SW480 (cell line): ENCODE data around the gene LNX1.
"Not testable (repeated sequence)": the region's sequence is repeated elsewhere in the genome, so short reads cannot be mapped to it uniquely, and the experiment has no call there.

Source experiments
- DNase-seq: peaks from one replicate; pipeline ENCODE4 v3.0.0-alpha.2; 2016; ENCODE audit warnings: low spot score

The LNX1 gene

DNA sequence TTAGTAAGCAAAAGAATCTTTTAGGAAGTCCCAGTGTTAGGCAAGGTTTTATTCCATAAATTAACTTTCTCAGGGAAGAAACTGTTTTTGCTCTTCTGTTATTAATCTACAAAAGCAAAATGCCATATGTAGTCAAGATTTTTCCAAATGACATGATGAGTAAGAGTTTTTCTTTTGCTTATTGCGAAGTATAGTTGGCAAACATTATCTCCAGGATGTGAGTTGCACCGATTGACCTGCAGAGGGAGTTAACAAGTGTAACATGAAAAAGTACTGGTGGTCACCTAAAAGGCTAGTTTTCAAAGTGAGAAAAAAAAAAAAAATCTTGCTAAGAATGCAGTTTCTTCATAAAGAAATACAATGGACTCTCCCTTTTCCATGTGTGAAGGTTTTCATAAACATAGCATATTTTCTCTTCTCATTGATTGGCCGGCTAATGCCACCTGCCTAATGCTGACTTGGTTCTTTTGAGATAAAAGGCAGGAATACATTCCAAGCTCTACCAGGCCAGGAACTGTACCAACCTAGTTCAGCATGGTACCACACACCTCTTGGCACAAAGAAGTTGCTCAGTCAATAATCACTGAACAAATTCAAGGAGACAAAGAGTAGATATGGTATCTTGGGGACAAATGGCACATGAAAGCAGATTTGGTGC, 100.2 kb downstream of the LNX1 start:
- peak; percentile 36 for DNase-seq

DNA sequence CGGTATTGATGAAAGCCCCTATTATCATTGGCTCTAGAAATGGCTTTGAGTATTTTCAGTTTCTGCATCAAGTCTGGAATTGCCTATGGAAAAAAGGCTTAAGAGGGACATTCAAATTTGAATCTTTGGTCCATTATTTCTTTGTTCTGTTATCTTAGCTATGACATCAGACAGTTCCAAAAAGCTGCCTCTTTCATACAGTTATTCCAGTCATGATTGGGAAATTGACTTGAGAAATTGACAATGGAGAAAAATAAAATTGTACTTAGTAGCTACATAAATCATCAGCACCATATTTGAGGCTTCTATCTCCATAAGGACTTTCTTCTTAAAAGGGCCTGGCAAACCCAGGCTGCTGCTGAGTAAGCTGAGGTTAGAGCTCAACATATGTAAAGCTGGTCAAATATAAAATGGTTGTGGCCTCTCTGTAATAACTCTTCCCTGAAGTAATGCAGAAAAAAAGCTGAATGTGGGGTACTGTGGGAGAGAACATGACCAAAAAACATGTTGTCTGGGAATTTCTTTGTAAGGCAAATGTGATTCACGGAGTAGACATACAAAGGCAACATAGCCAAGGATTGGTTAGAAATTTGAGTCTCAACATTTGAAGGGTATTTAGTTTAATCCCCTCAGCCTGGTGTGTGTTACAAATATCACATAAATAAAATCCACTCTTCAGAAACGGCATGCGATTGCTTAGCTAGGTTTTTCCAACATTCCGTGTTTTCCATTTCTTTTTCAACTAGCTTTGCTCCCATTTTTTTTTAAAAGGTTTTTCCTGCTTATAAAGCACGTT, 100.9 kb downstream of the LNX1 start:
- DNase-seq, result no peak

DNA sequence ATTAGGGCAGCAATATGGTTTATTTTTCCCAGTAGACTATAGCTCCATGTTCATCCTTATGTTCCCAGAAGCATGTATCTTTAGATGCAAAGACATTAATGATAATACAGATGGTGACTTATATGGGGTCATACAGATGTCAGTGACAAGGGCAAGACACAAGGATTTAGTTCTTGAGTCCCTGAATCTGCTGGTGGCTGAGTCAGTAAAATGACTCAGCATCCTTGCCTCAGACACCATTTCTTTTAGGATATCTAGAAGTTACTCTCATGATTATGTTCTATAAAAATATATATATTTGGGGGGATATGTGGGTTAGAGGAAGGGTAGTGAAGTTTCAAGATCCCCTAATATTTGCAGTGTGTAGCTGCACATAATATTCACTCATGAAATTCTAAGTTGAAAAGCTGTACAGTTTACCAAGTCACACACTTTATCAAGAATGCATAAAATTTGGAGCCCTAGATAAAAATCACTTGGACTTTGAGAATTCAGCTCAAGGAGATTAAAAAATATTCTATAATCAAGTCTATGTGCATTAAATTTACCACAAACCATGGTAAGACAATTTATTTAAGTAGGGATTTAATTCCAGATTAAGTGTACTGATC, 101.9 kb downstream of the LNX1 start:
- no peak for DNase-seq

DNA sequence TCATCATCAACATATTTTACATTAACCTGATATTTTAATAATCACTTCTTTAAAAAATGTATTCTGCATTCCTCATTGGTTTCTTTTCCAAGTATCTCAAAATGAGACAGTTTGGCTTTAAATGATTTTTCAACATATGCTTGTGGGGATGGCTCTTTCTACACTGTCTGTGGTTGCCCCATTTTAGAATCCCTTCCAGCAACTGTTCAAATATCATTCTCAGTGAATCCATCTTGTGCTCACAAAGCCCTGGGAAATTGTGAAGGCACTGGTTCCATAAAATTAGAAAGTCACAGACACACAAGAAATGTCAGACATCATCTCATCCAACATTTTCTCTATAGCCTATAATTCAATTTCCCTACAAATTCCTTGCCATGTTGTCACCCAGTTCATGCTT, 103.5 kb downstream of the LNX1 start:
- DNase-seq, result no peak

DNA sequence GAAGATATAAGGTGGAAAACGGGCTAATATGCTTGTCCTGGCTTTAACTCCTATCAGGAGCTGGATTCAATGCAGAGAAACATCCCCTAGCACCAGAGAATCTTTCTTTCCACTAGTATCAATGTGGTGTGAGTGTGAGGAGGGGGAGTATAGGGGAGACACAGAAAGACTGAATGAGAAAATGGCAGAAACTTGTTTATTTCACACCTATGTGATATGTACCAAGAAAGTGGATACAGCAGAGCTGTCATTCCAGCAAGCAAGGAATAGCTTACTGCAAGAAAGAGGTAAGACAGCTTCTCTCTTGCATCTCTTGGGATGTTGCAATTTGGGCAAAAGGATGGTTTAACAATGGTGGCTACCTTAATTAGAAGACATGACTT, 105.6 kb downstream of the LNX1 start:
- no peak for DNase-seq

DNA sequence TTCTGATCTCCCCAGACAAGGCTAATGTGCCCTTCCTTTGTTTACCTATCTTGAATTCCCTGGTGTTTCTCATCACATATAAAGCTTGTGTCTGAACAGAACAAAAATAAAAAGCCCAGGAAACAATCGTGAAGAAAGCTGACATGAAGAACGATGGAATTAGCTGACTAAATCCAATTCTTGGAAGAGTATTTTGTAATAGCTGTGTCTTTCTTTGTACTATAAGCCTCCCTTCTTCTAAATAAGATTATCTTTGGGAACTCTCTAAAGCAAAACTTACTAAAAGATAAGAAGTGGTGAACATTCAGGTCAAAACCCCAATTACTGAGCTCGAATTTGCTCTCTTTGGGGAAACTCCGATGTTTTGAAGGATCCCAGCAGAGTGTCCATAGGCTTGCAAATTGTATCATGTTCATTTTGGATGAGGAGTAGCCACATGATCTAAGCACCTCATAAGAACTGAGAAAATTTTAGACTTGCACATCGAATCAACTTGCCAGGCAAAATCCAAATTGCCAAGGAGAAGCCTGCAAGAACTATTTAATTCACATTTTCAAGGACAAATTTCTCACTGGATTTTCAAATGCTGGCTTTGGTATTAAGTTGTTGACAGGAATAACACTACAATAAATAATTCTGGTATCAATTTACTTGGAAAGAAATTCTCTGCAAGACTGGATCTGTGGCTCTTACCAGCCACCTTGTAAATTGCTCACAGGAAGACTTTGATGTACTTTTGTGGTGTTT, 106.2 kb downstream of the LNX1 start:
- no peak for DNase-seq

DNA sequence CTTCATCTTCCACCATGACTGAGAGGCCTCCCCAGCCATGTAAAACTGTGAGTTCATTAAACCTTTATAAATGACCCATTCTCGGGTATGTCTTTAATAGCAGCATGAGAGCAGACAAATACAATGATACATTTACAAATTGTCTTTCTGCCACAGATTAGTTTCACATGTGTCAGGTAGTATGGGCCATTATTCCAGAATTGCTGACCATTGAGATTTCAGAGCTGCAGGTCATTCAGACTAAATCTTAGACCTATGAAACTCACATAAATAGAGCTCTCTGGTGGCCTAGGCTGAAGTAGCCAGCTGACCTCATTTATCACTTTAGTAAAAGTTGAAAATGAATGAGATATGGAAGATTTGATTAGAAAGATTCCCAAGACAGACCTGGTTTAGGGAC, 108.0 kb downstream of the LNX1 start:
- no peak for DNase-seq

DNA sequence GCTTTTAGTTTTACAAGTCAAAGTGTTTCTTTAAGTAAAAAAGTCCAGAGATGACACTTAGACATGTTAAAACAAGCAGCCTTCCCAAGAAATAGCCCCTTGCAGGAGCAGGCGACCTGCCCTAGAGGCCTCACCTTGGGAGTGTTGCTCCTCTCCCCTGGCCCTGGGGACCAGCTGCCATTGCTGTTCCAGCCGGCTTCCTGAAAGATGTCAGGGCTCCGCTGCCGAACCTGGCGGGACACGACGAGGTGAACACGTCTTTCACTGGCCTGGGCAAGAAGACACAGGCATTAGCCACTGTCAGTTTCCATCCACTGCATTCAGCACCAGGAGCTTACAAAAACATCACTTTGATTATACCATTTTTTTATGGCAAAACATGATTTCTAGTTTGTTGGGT, 109.7 kb downstream of the LNX1 start:
- DNase-seq, result no peak

DNA sequence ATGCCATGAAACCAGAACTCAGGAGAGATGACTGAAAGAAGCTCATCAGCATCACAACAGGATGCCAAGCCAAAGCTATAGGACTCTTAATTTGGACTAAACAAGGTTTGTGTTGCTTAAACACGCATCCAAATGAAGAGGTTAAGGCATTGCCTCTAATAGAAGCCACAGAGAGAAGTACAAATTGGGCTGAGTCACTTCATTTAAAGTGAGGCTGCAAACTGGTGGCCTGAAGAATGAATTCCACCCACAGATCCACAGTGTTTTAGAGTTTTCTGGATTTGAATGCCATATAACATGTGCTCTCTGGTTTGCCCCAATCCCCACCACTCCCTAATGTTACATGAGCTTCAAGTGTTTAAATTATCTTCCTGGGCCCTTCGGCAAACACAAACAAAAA, 110.4 kb downstream of the LNX1 start:
- DNase-seq, result no peak

DNA sequence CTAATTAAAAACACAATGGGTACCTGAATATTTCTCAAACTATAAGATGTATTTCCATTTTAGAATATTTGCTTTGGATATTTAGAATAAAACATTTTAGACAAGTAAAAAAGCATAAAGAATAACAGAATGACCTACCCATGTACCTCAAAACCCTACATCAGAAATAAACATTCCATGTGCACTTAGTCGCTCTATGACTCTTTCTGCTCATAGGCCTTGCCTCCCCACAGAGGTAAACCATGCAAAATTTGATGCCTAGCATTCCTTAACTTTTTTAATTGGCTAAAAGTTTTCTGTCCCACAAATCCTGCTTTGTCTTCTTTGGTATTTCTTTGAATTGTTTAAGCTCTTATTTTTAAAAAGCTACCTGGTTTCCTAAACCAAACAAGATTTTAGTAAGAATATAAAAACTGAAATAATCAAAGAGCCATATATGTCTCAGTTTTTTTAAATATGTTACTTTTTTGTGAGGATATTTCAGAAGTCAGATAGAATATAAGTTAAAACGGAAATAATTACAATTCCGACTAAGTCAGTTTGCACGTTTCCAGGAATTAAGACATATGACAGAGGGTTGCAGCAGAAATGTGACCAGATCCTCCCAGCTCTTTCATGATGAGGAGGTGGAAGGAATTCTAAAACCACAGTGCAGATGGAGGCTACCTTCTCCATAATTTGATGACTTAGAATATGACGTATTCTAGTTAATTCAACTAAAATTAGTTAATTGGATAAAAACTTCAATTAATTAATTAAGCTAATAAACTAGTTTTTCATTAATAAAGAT, 111.4 kb downstream of the LNX1 start:
- no peak for DNase-seq

DNA sequence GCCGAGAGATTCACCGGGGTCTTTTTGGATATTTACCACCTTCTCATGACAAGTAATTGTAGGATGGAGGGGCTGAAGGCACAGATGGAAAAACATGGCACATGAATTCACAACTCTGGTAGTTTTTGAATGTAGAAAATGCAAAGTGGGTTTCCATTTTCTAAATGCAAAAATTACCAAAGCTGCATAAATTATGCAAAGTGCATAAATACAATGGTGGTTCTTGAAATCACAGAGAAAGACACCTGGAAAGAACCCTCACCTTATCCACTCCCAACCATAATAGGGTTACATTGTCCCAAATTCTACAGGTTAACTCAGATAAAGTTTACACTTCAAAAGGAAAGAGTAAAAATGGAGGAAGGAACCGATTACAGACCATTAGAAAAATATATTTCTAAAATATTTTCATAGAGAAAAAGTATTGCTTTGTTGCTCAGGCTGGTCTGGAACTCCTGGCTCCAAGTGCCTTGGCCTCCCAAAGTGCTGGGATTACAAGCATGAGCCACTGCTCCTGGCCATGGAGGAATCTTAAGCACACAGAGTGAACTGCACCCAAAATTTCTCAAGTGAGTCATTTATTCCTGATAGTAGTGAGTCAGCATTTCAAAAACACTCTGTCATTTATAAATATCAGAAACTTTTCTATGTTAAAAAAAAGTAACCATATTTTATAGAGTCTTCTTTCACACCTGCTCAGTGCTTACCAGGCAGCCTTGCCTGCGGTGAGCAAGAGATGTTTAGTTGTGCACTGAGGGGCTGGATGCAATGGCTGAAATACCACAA, 112.4 kb downstream of the LNX1 start:
- DNase-seq, result no peak

DNA sequence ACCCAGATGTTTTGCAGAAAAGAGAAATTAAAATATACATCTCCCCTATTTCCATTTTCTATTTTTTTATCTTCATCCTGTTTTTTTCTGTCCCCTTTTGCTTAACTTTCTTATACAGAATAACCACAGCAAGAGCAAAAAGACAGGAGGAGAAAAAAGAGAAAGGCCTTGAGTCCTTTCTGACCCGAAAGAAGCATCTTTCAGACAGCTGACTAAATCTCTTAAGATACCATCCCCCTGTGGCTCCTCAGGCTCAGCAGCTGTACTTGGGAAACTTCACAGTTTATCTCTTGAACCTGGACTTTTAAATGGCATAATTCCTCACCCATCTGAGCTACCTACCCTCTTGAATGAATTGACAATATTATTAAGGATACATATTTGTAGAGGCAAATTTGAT, 113.7 kb downstream of the LNX1 start:
- DNase-seq, result no peak

DNA sequence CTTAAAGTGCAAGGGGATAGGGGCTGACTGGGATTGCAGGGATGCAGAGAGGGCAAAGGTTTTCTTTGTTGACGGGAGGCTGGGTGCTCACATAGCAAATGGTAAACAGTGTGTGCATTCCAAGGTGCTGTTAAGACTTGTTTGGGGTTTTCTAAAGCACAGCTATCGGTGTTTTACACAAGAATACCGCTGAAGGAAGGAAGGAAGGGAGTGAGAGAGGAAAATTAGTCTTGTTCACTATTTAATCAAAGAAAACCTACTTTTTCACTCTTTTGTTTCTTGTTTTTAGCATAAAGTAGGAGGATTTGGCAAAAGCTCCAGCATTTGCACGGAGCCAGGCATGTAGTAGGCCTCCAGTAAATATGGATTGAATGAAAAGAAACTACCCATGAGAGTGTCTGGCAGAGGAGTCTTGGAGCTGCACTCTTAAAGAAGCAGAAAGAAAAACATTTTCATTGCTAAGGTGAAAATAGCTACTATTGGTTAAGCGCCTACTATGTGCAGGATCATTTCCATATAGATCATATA, 114.2 kb downstream of the LNX1 start:
- no peak for DNase-seq

DNA sequence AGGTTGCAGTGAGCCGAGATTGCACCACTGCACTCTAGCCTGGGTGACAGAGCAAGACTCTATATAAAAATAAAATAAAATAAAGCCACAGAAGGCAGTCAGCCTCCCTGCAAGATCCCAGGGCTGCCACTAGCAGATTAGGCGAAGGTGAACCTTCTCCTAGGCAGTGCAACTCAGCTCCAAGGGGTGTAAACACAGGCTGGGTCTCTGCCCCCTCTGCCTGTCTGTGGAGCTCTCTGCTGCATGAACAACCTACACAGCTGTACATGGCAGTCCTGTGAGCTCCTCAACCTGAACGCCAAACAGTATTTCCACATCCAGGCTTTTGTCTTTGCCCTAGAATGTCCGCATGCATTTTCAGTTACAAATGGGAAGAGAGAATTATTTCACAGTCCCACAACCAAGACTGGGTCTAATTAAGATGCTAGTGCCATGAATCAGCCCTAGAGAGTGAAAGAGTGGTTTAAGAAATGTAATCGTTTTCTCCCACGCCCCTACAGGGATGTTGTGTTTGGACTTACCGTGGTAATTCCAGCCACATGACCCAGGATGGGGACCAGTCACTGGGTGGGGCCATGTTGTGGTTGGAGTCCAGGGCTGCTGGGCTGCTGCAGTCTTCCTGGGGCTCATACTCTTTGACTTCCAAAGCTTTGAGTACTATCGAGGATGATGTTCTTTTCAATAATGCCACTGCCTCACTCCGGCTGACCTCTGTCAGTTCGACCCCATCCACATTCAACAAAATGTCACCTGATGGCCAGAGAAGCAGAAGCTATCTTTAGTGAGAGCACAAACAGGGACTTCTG, 114.9 kb downstream of the LNX1 start:
- peak; percentile 37 for DNase-seq

DNA sequence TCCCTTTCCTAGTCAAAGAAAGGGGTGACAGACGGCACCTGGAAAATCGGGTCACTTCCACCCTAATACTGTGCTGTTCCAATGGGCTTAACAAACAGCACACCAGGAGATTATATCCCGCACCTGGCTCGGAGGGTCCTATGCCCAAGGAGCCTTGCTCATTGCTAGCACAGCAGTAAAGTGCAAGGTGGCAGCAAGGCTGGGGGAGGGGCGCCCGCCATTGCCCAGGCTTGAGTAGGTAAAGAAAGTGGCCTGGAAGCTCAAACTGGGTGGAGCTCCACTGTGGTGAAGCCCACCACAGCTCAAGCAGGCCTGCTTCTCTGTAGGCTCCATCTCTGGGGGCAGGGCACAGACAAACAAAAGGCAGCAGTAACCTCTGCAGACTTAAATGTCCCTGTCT, 124.7 kb downstream of the LNX1 start:
- DNase-seq, result not testable (repeated sequence)

DNA sequence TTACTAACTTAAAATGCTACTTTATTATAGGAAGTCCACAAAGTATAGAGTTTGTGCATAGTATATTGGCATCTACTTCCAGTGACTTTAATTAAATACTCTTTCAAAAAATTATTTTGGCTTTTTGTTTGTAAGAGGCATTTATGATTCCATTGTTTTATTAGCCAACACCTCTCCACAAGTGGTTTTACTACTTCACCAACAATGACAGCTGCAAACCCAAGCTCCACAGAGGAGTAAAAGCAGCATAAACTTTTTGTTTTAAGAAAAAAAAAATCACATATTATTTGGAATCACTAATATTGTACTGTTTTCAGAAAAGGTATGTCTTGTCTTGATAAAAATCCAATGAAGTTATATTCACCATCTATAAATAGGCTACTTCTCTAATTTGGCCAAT, 125.4 kb downstream of the LNX1 start:
- DNase-seq, result no peak

DNA sequence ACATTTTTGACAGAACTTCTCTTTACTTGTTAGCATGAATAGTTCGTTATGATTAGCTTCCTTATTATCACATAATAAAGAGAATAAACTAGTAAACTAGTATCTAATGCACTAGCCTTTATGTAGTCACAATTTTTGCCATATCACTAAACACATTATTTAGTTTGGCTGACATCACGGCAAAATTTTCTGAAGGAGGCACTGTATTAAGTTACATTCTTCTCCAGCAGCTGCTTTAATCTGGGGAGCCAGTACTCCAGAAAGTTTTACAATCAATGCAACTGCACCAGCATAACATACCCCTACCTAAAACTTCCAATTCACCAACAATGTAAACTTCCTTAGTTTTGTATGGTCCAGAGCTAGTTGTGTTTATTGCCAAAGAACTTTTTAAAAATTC, 126.0 kb downstream of the LNX1 start:
- DNase-seq, result no peak

DNA sequence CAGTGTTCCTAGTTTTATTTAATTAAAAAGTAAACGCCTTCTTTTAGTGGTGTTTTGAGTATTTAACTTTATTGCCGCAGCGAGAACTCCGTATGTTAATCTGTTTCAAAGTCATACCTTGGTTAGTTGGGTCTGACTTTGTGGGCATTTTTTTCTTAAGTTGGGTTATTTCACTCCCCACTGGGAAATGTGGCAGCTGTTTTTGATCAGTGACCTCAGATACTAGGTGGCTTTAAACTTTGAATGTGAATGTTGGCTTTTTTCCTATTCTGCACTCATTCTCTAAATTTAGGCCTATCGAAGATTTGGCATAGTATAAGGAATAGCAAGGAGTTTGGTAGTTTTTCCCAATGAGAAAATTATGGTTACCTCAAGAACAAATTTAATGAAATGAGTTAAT, 127.9 kb downstream of the LNX1 start:
- DNase-seq, result no peak

DNA sequence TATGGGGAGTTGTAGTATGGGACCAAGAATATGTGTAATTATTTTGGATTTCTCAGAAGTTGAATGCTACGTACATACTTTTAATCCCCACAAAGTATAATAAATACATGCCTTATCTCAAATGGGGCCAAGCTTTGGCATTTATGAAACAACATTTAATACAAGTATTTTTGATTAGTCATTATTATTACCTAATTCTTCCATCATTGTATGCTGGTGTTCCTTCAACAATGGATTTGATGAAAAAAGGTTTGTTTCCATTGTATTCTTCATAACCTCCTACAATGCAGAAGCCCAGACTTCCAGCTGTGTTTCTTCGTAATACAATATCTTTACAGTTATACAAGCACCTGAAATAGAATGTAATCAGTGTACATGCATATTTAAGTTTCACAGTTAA, 130.0 kb downstream of the LNX1 start:
- no peak for DNase-seq

DNA sequence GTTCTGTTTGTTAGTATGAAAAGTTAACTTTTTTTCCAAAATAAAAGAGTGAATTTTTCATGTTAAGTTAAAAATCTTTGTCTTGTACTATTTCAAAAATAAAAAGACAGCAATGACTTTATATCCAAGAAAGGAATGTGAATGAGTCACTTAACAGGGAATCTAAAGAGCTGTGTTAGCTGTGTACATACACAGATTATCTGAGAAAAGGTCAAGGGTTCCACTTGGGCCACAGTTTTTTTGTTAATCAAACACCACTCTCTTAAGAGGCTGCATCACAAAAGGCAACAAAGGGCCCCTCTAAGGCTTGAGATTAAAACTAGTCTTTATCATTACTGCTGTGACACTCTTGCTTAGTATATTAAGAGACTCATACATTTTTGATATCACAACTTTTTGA, 131.7 kb downstream of the LNX1 start:
- DNase-seq, result no peak
